B cell (primary cell): ENCODE results near the gene CUL9. TPM values are rescaled to one million over a fixed set of nuclear protein-coding genes. Genes with fewer than 3 reads are reported as not detected.

Experiments used
- ATAC-seq: fragments of 200-7000 bp; cut with Tn5 transposase; one replicate; pipeline ENCODE4 v1.10.0; 2021; ENCODE audit warnings: low read depth, mild to moderate bottlenecking, moderate number of reproducible peaks, moderate library complexity
- CTCF ChIA-PET: fragments of 350-600 bp; sonication (Branson Sonifier 250); formaldehyde crosslinking; loops from one replicate; lab custom pipeline; 2021; ENCODE audit warnings: antibody characterized with exemption, inconsistent platforms; lab: Charles Lee
- POLR2A ChIA-PET: fragments of 350-600 bp; sonication (Branson Sonifier 250); formaldehyde crosslinking; loops from one replicate; lab custom pipeline; 2021; ENCODE audit warnings: antibody characterized with exemption; lab: Charles Lee
- DNase-seq: peaks from one replicate; pipeline ENCODE4 v3.0.0; 2013
- H2AFZ ChIP-seq: 2 replicates; pipeline ENCODE4 v1.6.1; 2012; ENCODE audit warnings: mild to moderate bottlenecking, low read depth, low read length; ENCODE audit not compliant: insufficient read depth, poor library complexity, severe bottlenecking
- H3K27ac ChIP-seq, 2 donors: 1 replicate in 1 of 2; 2 replicates in 1 of 2; pipeline ENCODE4 v1.5.1; 2012 to 2013; ENCODE audit warnings: low read length in 2 of 2, mild to moderate bottlenecking in 2 of 2, moderate library complexity in 1 of 2
- H3K27me3 ChIP-seq, 4 experiments: fragments of 200-600 bp in 1 of 4; sonication (generic) in 1 of 4; replicated peaks in 1 of 4; 1 replicate in 2 of 4; 2 replicates in 2 of 4; pipeline versions ENCODE4 v1.6.1 to v1.7.0; 2013 to 2016; ENCODE audit warnings: low read length in 3 of 4, mild to moderate bottlenecking in 2 of 4, mixed read lengths in 1 of 4, moderate library complexity in 1 of 4; ENCODE audit not compliant: insufficient read depth in 4 of 4, control insufficient read depth in 3 of 4; ENCODE audit errors: control extremely low read depth in 1 of 4
- H3K36me3 ChIP-seq, 2 experiments: replicated peaks in 1 of 2; 1 replicate in 1 of 2; 2 replicates in 1 of 2; pipeline versions ENCODE4 v1.6.1 to v1.7.1; 2013; ENCODE audit warnings: low read length in 1 of 2; ENCODE audit not compliant: insufficient read depth in 2 of 2, control insufficient read depth in 1 of 2; ENCODE audit errors: control extremely low read depth in 1 of 2, extremely low read depth in 1 of 2
- H3K4me1 ChIP-seq, 2 donors: fragments of 200-600 bp in 1 of 2; sonication (generic) in 1 of 2; 1 replicate in 1 of 2; 2 replicates in 1 of 2; pipeline versions ENCODE4 v1.5.1 to v1.6.1; 2013 to 2017; ENCODE audit warnings: low read length in 2 of 2; ENCODE audit not compliant: control insufficient read depth in 2 of 2, insufficient read depth in 2 of 2
- H3K4me2 ChIP-seq: replicated peaks from 2 replicates; pipeline ENCODE3; 2012; ENCODE audit warnings: mild to moderate bottlenecking, low read depth, low read length; ENCODE audit not compliant: poor library complexity, severe bottlenecking
- H3K4me3 ChIP-seq, 5 experiments: fragments of 200-600 bp in 1 of 5; sonication (generic) in 1 of 5; 1 replicate in 3 of 5; 2 replicates in 2 of 5; pipeline versions ENCODE4 v1.5.1 to v1.7.0; 2011 to 2016; ENCODE audit warnings: low read length in 4 of 5, mild to moderate bottlenecking in 4 of 5, low read depth in 2 of 5, control low read depth in 1 of 5, moderate library complexity in 1 of 5; ENCODE audit not compliant: insufficient read depth in 1 of 5; ENCODE audit errors: control extremely low read depth in 1 of 5, extremely low read depth in 1 of 5
- H3K79me2 ChIP-seq: fragments of 200-600 bp; sonication (generic); one replicate; pipeline ENCODE4 v1.6.0; 2016; ENCODE audit warnings: low read length; ENCODE audit not compliant: control insufficient read depth, insufficient read depth
- H3K9ac ChIP-seq: fragments of 200-600 bp; sonication (generic); 2 replicates; pipeline ENCODE4 v1.6.1; 2017; ENCODE audit warnings: mild to moderate bottlenecking, low read length, moderate library complexity
- H3K9me3 ChIP-seq, 3 donors: one replicate each; pipeline versions ENCODE4 v1.6.1 to v1.7.1; 2013; ENCODE audit warnings: low read length in 2 of 3; ENCODE audit not compliant: control insufficient read depth in 2 of 3, insufficient read depth in 1 of 3; ENCODE audit errors: control extremely low read depth in 1 of 3
- H4K20me1 ChIP-seq: 2 replicates; pipeline ENCODE4 v1.6.0; 2012; ENCODE audit warnings: mild to moderate bottlenecking, low read length; ENCODE audit not compliant: insufficient read depth, control insufficient read depth, poor library complexity, severe bottlenecking
- H3K27ac Mint-ChIP-seq: one replicate; pipeline ENCODE4 v1.8.0; 2021; ENCODE audit warnings: mixed read lengths
- H3K27me3 Mint-ChIP-seq: one replicate; pipeline ENCODE4 v1.8.0; 2021; ENCODE audit warnings: mixed read lengths
- H3K4me1 Mint-ChIP-seq: one replicate; pipeline ENCODE4 v1.8.0; 2021; ENCODE audit warnings: mixed read lengths
- H3K4me3 Mint-ChIP-seq: one replicate; pipeline ENCODE4 v1.8.0; 2021; ENCODE audit warnings: mixed read lengths
- H3K9me3 Mint-ChIP-seq: one replicate; pipeline ENCODE4 v1.8.0; 2022; ENCODE audit warnings: mixed read lengths; ENCODE audit not compliant: insufficient read depth
- EZH2 ChIP-seq: IDR thresholded peaks from 2 replicates; pipeline ENCODE4 v1.6.1; 2012; ENCODE audit warnings: borderline replicate concordance, low read depth, mild to moderate bottlenecking, moderate library complexity, low read length; ENCODE audit not compliant: insufficient read depth, poor library complexity, severe bottlenecking
- WGBS: methylation state at CpG from one replicate; pipeline ENCODE4 v1.1.5; 2013; ENCODE audit warnings: missing lambda C conversion rate; ENCODE audit not compliant: insufficient coverage; 5-methylcytosine and 5-hydroxymethylcytosine counted together
- intact Hi-C: fragments of 100-400 bp; cut with micrococcal nuclease; formaldehyde crosslinking; loops from one replicate; pipeline ENCODE4 v1.10.0; 2022
- polyA plus RNA-seq: library from polyadenylated mRNA; depleted of rRNA; stranded (reverse); fragments of >200 nt; gene quantifications from 2 replicates; pipeline ENCODE4 v1.2.3, GENCODE V29; 2012
- total RNA-seq, 2 donors: library from RNA; stranded (reverse); fragments of 120-200 nt in 1 of 2; gene quantifications; 1 replicate in 1 of 2; 2 replicates in 1 of 2; pipeline versions ENCODE4 v1.2.3 to v1.2.4, GENCODE V29; 2013 to 2022
- TF ChIP-seq, protein P1 (sequence below): fragments of 200-600 bp; IDR thresholded peaks from one replicate; pipeline ENCODE4 v1.8.0; 2022; ENCODE audit warnings: antibody characterized with exemption, mild to moderate bottlenecking

The CUL9 gene
- total and polyA plus RNA-seq, 2 donors (not counting 1 experiment from before 2014, with no cell fraction given): 98.0 to 110 TPM

DNA sequence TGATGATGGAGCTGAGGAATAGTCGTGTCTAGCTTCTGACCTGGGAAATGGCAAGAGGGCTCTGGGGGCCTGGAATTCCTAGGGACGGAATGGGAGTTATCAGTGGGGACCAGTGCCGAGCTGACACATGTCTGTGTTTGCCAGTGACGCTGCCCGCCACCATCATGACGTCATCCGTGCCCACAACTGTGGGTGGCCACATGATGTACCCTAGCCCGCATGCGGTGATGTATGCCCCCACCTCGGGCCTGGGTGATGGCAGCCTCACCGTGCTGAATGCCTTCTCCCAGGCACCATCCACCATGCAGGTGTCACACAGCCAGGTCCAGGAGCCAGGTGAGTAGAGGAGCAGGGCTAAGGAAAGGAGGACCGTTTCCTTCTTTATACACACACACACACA lies 3.8 kb upstream of the CUL9 start:
- no peak overlapping the region for H3K4me2 ChIP-seq
- DNase-seq (no peak), ATAC-seq (no peak)
- H3K36me3 ChIP-seq: peaks cover 0 to 40% of the 10 kb centered on the region in 2 experiments
- no peak overlapping the region for H3K9ac ChIP-seq
- no peak overlapping the region for H3K27ac ChIP-seq
- no peak overlapping the region for H3K4me3 ChIP-seq
- peak overlapping the region; percentile 61 for H3K27ac Mint-ChIP-seq
- ChIA-PET CTCF (interaction anchor here (0.6 to 0.9 kb wide), 2 partner anchors 8 to 517 kb away, joined by 3 to 4 read pairs; no protein-coding TSS in a partner anchor), POLR2A (interaction anchor here (0.7 kb wide), 1 partner anchor 164 kb away, joined by 3 read pairs; no protein-coding TSS in a partner anchor)
- 96% methylated on average over 10 of the region's 12 CpGs for WGBS
- H2AFZ ChIP-seq: no peak overlapping the region
- no peaks in the 10 kb centered on the region for H3K9me3 ChIP-seq
- intact Hi-C loops: no loop called here
- H3K4me1 ChIP-seq: peaks cover 37 to 45% of the 10 kb centered on the region in 2 donors
- no peak overlapping the region for H3K4me3 Mint-ChIP-seq
- no peaks in the 10 kb centered on the region for H3K27me3 ChIP-seq
- peaks cover 46% of the 10 kb centered on the region for H3K79me2 ChIP-seq
- H3K4me1 Mint-ChIP-seq: peaks cover 46% of the 10 kb centered on the region
- H4K20me1 ChIP-seq: peaks cover 21% of the 10 kb centered on the region
- TF ChIP-seq, protein P1, sequence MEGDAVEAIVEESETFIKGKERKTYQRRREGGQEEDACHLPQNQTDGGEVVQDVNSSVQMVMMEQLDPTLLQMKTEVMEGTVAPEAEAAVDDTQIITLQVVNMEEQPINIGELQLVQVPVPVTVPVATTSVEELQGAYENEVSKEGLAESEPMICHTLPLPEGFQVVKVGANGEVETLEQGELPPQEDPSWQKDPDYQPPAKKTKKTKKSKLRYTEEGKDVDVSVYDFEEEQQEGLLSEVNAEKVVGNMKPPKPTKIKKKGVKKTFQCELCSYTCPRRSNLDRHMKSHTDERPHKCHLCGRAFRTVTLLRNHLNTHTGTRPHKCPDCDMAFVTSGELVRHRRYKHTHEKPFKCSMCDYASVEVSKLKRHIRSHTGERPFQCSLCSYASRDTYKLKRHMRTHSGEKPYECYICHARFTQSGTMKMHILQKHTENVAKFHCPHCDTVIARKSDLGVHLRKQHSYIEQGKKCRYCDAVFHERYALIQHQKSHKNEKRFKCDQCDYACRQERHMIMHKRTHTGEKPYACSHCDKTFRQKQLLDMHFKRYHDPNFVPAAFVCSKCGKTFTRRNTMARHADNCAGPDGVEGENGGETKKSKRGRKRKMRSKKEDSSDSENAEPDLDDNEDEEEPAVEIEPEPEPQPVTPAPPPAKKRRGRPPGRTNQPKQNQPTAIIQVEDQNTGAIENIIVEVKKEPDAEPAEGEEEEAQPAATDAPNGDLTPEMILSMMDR: no peak
- TF ChIP-seq EZH2: no peak
- H3K27me3 Mint-ChIP-seq: no peaks in the 10 kb centered on the region
- H3K9me3 Mint-ChIP-seq: no peaks in the 10 kb centered on the region

DNA sequence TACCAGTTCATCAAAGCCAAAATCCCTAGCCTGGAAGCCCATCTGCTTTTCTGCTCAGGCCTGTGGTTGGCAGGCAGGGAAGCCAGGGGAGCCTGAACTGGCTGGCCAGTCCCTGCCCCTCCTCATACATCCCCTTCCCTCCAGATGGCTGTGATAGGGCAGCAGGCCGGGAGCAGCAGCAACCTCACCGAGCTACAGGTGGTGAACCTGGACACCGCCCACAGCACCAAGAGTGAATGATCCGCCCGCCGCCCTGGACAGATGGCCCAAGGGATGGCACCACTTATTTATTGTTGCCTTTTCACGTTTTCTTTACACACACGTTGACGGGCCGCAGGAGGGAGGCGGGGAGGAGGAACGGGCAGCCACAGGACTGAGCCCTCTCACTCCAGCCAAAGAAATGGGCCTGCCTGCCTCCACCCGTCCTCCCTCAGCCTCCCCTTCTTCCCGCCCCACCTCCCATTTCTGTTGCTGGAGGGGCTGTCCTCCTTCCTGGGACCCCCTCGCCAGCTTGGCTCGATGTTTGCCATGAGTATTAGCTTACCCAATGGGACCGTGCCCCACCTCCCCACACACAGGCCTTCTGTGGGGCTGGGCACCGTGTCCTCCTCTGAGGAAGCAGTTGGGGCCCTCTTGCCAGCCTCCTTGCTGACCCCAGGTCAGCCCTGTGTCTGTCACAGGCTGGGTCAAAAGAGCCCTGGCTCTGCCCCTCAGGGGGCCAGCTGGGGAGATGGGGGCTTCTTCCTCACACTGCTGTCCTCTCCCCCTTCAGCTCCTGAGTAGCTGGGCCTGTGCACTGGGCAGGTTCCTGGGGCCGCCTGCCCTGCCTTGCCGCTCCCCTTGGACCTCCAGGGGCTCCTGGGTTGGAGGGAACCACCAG lies 2.8 kb upstream of the CUL9 start:
- Histone ChIP-seq H4K20me1 (peaks cover 16% of the 10 kb centered on the region), H3K9me3 (no peaks in the 10 kb centered on the region), H3K27ac (no peak overlapping the region), H3K4me2 (no peak overlapping the region), H3K4me1 (peaks cover 30 to 38% of the 10 kb centered on the region in 2 donors), H3K36me3 (peaks cover under 1 to 40% of the 10 kb centered on the region in 2 experiments), H3K4me3 (no peak overlapping the region), H3K9ac (no peak overlapping the region), H3K27me3 (no peaks in the 10 kb centered on the region), H3K79me2 (peaks cover 56% of the 10 kb centered on the region), H2AFZ (no peak overlapping the region)
- DNase-seq (no peak), ATAC-seq (no peak)
- no peak for TF ChIP-seq EZH2
- TF ChIP-seq, protein P1: no peak
- CTCF ChIA-PET: interaction anchor here (0.7 to 0.9 kb wide), 2 partner anchors 165 to 272 kb away, joined by 3 read pairs; partner anchors contain the start of genes KLHDC3 and MEA1
- Mint-ChIP-seq H3K9me3 (no peaks in the 10 kb centered on the region), H3K4me3 (no peak overlapping the region), H3K27ac (no peak overlapping the region), H3K4me1 (peaks cover 45% of the 10 kb centered on the region), H3K27me3 (no peaks in the 10 kb centered on the region)
- 98% methylated on average over 18 of the region's 20 CpGs for WGBS
- POLR2A ChIA-PET: no interaction called here
- intact Hi-C loops: no loop called here
